Measurements from ENCODE around the gene NGLY1.

NGLY1 gene

GRCh38 chr3:25784971-25785370 lies 1.7 kb upstream of the NGLY1 start:
- DNase-seq (ENCODE audit: low read depth in 2 of 2) = no peak

GRCh38 chr3:25783661-25784512 lies 644 bp upstream of the NGLY1 start:
- DNase-seq (ENCODE audit: low read depth in 2 of 2) = no peak

- no peak for DNase-seq (ENCODE audit: low read depth in 2 of 2)
Measured at GRCh38 chr3:25782636-25782937, 656 bp downstream of the NGLY1 start.

GRCh38 chr3:25781758-25782594 lies 1.3 kb downstream of the NGLY1 start:
- no peak for DNase-seq (ENCODE audit: low read depth in 2 of 2)

- DNase-seq (ENCODE audit: low read depth in 2 of 2) = no peak
Measured at GRCh38 chr3:25781145-25781757, 2.0 kb downstream of the NGLY1 start.

GRCh38 chr3:25780618-25781017 lies 2.6 kb downstream of the NGLY1 start:
- no peak for DNase-seq (ENCODE audit: low read depth in 2 of 2)

- DNase-seq (ENCODE audit: low read depth in 2 of 2) = no peak
Measured at GRCh38 chr3:25775936-25776335, 7.3 kb downstream of the NGLY1 start.

GRCh38 chr3:25768851-25769250 lies 14.4 kb downstream of the NGLY1 start:
- DNase-seq (ENCODE audit: low read depth in 2 of 2) = no peak

- DNase-seq (ENCODE audit: low read depth in 2 of 2) = no peak
Measured at GRCh38 chr3:25751725-25752124, 31.5 kb downstream of the NGLY1 start.

GRCh38 chr3:25751048-25751447 lies 32.2 kb downstream of the NGLY1 start:
- DNase-seq (ENCODE audit: low read depth in 2 of 2) = no peak

- no peak for DNase-seq (ENCODE audit: low read depth in 2 of 2)
Measured at GRCh38 chr3:25749031-25749581, 34.1 kb downstream of the NGLY1 start.

- DNase-seq (ENCODE audit: low read depth in 2 of 2) = no peak
Measured at GRCh38 chr3:25748189-25748588, 35.1 kb downstream of the NGLY1 start.

- DNase-seq (ENCODE audit: low read depth in 2 of 2) = no peak
Measured at GRCh38 chr3:25747033-25747432, 36.2 kb downstream of the NGLY1 start.

- no peak for DNase-seq (ENCODE audit: low read depth in 2 of 2)
Measured at GRCh38 chr3:25744470-25744869, 38.8 kb downstream of the NGLY1 start.

- no peak for DNase-seq (ENCODE audit: low read depth in 2 of 2)
Measured at GRCh38 chr3:25728101-25728500, 55.1 kb downstream of the NGLY1 start.

- DNase-seq (ENCODE audit: low read depth in 2 of 2) = no peak
Measured at GRCh38 chr3:25727316-25727715, 55.9 kb downstream of the NGLY1 start.

GRCh38 chr3:25725810-25726209 lies 57.4 kb downstream of the NGLY1 start:
- no peak for DNase-seq (ENCODE audit: low read depth in 2 of 2)

- DNase-seq (ENCODE audit: low read depth in 2 of 2) = no peak
Measured at GRCh38 chr3:25724948-25725645, 58.1 kb downstream of the NGLY1 start.

- DNase-seq (ENCODE audit: low read depth in 2 of 2) = no peak
Measured at GRCh38 chr3:25723802-25724201, 59.4 kb downstream of the NGLY1 start.

GRCh38 chr3:25719321-25719720 lies 63.9 kb downstream of the NGLY1 start:
- DNase-seq (ENCODE audit: low read depth in 2 of 2) = no peak

- no peak for DNase-seq (ENCODE audit: low read depth in 2 of 2)
Measured at GRCh38 chr3:25713341-25713985, 69.8 kb downstream of the NGLY1 start.

All from stimulated activated CD8-positive, alpha-beta memory T cell treated with anti-CD3 and anti-CD28 coated beads, Interleukin-2, amount 100 ng/mL, for 1 hour (primary cell).